ENCODE results near the gene TNFRSF25.
"Not testable (repeated sequence)": the region's sequence is repeated elsewhere in the genome, so short reads cannot be mapped to it uniquely, and the experiment has no call there.

- TF ChIP-seq CTCF, POLR2A (IDR thresholded peaks at IDR 0.05): not testable (repeated sequence)
These were observed 27.9 kb upstream of the TNFRSF25 start for GRCh38 chr1:6493834-6494223.
